T follicular helper cell (primary cell): ENCODE results near the gene ABHD16B.
"Not testable (repeated sequence)": the region's sequence is repeated elsewhere in the genome, so short reads cannot be mapped to it uniquely, and the experiment has no call there.

Experiments
- DNase-seq: peaks from one replicate; pipeline ENCODE4 v3.0.0-alpha.2; 2020; ENCODE audit warnings: low read depth

The ABHD16B gene

GRCh38 chr20:63855363-63856097, 5.8 kb upstream of the ABHD16B start:
- DNase-seq: no peak

GRCh38 chr20:63856098-63856511, 5.2 kb upstream of the ABHD16B start:
- no peak for DNase-seq

- DNase-seq: no peak
Measured at GRCh38 chr20:63857764-63858392, 3.4 kb upstream of the ABHD16B start.

GRCh38 chr20:63858393-63859165, 2.7 kb upstream of the ABHD16B start:
- DNase-seq: no peak

GRCh38 chr20:63859166-63859699, 2.1 kb upstream of the ABHD16B start:
- no peak for DNase-seq

GRCh38 chr20:63860325-63861051, 810 bp upstream of the ABHD16B start:
- DNase-seq: no peak

- DNase-seq: no peak
Measured at GRCh38 chr20:63861981-63862901, 943 bp downstream of the ABHD16B start.

- DNase-seq: no peak
Measured at GRCh38 chr20:63863021-63863797, 1.9 kb downstream of the ABHD16B start.

- DNase-seq: peak; percentile 59
Measured at GRCh38 chr20:63863798-63864544, 2.7 kb downstream of the ABHD16B start.

- no peak for DNase-seq
Measured at GRCh38 chr20:63864545-63864977, 3.3 kb downstream of the ABHD16B start.

- peak; percentile 97 for DNase-seq
Measured at GRCh38 chr20:63864978-63865640, 3.8 kb downstream of the ABHD16B start, which contains the start of gene TPD52L2. TPD52L2 (plus strand) TSS chr20:63865270; CDS start chr20:63865366, 96 bp downstream.

- DNase-seq: not testable (repeated sequence)
Measured at GRCh38 chr20:63867042-63867441, 5.7 kb downstream of the ABHD16B start.

GRCh38 chr20:63868264-63868663, 7.0 kb downstream of the ABHD16B start:
- DNase-seq: no peak

GRCh38 chr20:63873477-63873971, 12.2 kb downstream of the ABHD16B start:
- DNase-seq: no peak

GRCh38 chr20:63874241-63874640, 12.9 kb downstream of the ABHD16B start:
- not testable (repeated sequence) for DNase-seq

- no peak for DNase-seq
Measured at GRCh38 chr20:63876489-63877036, 15.3 kb downstream of the ABHD16B start.

- DNase-seq: no peak
Measured at GRCh38 chr20:63877755-63878470, 16.6 kb downstream of the ABHD16B start.
